Adrenal gland (tissue), 5 donors: ENCODE measurements around the gene ACVR1C.

Experiments used
- POLR2A ChIP-seq, 2 donors: fragments of 450-650 bp; IDR thresholded peaks; one replicate each; pipeline ENCODE4 v1.6.1; 2017; ENCODE audit warnings: antibody characterized with exemption in 2 of 2, mild to moderate bottlenecking in 2 of 2, moderate library complexity in 1 of 2
- TF ChIP-seq, protein P1 (sequence below), 6 experiments: fragments of 450-650 bp in 4 of 6; fragments of 200-600 bp in 2 of 6; sonication (generic) in 1 of 6; IDR thresholded peaks; 1 replicate in 5 of 6; 2 replicates in 1 of 6; pipeline versions ENCODE4 v1.5.1 to v1.8.0; 2016 to 2021; ENCODE audit warnings: antibody characterized with exemption in 6 of 6, mild to moderate bottlenecking in 2 of 6, moderate library complexity in 1 of 6
- donor health status: DM: no; HTN: no; CAD: no.

DNA sequence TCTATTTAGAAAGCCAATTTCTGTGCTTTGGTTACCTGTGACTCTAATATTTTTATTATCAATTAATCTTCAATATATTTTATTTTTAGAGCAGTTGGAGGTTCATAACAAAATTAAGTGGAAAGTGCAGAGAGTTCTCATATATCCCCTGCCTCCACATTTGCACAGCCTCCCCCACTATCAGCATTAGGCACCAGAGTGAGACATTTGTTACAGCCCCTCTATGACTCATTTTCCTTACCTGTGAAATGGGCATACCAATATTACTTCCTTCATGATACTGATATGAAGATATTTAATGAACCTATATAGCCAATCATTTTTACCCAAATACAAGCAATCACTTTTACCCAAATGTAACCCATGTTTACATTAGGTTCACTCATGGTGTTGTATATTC lies 150.7 kb downstream of the ACVR1C start:
- TF ChIP-seq, protein P1, sequence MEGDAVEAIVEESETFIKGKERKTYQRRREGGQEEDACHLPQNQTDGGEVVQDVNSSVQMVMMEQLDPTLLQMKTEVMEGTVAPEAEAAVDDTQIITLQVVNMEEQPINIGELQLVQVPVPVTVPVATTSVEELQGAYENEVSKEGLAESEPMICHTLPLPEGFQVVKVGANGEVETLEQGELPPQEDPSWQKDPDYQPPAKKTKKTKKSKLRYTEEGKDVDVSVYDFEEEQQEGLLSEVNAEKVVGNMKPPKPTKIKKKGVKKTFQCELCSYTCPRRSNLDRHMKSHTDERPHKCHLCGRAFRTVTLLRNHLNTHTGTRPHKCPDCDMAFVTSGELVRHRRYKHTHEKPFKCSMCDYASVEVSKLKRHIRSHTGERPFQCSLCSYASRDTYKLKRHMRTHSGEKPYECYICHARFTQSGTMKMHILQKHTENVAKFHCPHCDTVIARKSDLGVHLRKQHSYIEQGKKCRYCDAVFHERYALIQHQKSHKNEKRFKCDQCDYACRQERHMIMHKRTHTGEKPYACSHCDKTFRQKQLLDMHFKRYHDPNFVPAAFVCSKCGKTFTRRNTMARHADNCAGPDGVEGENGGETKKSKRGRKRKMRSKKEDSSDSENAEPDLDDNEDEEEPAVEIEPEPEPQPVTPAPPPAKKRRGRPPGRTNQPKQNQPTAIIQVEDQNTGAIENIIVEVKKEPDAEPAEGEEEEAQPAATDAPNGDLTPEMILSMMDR (IDR thresholded peaks at IDR 0.05), result no peak
- no peak for TF ChIP-seq POLR2A (IDR thresholded peaks at IDR 0.05)
